ENCODE data around the gene RRN3.
"Not testable (repeated sequence)": the region's sequence is repeated elsewhere in the genome, so short reads cannot be mapped to it uniquely, and the experiment has no call there.

Gene RRN3

DNA sequence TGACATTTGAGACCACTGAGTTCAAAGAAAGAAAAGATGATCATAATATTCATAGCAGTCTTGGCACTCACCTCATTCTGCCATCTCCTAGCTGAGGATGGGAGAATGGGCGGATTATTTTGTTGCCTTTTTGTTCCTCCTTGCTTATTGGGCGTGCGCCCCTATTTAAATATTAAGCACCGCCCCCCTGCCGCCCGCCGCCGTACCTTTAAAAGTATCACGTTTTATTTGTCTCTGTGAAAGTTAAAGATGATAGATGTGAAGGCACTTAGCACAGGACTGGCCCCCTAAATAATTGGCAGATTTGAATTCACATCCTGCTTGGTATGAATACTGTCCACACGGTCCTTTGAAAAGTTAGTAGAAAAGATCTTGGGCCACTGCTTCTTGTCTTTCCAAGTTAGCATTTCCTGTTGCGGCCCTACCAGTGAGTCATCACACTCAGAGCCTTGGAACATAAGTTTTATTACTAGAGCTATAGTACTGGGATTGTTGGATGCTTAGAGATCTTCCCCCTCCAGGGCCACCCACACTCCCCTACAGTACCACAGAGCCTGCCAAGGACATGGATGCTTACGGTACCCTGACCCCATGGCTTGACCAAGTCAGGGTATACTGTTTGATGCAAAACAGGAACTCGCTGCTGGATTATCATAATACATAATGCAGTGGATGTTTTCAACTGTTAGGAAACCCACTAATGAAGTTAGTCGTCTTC is 68.7 kb downstream of the RRN3 start:
- not testable (repeated sequence) for DNase-seq

DNA sequence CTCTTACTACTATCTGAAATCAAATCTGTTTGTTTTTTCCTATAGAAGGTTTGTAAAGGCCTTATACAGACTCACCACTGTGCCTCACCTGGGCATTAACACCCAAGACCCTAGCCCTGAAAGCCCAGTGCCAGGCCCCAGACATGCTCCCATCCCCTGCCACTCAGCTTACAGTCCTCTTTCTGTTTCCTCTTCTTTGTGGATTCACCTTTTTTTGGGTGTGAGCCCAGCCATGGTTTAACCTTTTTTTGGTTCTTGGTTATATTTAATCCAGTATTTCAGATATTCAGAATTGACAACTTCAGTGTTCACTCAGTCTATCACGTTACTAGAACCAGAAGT is 69.2 kb downstream of the RRN3 start:
- DNase-seq: not testable (repeated sequence)

DNA sequence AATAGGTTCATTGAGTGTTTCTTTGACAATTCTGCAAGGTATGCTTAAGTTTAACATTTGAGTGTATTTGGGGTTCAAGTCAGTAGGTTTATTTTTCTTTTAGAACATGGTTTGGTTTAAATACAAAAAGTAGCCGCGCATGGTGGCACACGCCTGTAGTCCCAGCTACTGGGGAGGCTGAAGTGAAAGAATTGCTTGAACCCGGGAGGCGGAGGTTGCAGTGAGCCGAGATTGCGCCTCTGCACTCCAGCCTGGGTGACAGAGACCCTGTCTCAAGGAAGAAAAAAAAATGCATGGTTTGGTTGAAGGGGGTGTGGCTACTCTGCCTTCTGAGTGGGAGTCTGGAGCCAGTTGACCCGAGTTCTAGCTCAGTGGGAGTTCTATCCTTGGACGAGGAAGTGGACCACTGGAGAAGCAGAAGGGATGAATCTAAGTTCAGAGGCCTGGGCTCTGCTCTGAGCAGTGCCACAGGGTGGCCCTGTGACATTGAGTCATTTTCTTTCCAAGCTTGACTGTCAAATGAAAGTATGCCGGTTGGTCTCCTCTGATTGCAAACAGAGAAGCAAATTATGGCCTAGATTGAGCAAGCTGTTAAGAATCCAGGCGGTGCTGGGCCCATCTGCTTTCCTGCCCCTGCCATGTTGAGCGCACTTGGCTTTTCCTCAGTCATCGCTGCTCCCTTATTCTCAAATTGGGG is 70.5 kb downstream of the RRN3 start:
- DNase-seq: not testable (repeated sequence)

DNA sequence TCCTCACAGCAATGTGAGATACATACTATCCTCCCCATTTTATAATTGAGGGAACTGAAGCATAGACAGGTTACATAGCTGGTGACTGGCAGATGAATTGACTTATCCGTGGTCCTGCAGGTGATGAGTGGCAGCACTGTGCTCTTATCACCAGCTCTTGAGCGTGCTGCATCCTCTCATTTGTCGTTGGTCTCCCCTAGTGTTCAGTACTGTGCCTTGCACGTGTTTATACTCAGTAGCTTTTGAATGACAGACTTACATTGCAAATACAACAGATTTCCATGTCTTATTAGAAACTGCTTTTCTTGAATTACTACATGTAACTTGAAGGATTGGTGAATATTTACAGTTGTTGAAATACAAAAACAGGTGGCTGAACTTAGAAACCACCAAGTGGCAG is 71.9 kb downstream of the RRN3 start:
- DNase-seq: peak; percentile 58

DNA sequence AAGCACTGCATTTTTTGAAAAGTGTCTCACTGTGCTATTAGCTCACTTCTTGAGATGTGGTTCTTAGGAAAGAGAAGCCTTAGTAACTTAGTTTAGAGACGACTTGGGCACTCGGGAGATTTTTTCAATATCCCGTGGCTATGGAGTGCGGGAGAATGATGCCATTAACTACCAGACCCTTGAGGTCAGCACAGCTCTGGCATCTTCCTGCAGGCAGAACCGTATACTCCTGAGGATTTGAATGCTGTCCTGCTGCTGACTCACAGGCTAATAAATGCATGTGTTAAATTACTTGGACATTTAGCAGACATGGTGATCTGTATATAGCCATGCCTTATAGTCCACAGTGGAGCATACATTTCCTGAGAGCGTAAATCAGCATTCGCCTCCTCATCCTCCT is 72.6 kb downstream of the RRN3 start:
- DNase-seq: not testable (repeated sequence)

DNA sequence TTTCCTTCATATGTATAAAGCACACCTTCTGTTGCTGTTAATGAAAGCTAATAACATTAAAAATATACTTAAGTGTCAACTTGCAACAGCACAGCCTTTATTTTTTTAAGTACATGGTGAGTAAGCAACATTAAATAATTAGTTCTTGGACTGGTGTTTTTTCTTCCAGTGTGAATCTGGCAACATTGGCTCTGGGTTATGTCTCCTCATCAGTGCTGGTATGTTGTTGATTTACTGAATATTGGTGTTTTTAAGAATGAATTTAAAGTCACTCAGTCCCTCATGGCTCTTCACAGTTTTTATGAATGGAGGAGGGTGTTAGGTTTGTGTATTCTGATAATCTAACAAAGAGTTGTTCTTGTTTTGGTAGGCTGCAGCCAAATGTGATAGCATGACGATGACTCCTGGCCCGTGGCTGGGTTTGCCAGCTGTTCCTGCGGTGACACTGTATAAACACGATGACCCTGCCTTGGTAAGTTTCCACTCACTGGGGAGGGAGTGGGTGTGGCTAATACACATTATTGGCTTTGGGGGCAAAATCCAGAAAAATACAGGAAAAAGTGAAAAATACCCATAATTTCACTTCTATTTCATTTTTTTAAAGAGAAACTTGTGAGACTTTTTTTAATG is 77.0 kb downstream of the RRN3 start:
- not testable (repeated sequence) for DNase-seq

DNA sequence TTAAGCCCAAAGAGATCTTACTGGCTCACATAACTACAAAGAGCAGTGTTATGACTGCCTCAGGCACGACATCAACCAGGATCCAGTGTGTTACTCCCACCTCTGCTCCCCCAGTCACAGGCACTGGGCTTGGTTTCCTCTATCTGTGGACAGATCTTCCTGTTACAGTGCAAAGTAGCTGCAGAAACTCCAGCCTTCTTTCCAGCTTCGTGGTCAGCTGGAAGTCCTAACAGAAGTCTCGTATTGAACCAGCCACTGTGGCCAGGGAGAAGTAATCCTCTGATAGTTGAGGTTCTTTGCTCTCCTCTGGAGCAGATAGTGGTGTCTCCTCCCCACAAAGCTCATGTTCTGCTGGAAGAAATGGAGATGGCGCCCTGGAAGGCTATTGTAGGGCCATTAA is 77.7 kb downstream of the RRN3 start:
- not testable (repeated sequence) for DNase-seq

DNA sequence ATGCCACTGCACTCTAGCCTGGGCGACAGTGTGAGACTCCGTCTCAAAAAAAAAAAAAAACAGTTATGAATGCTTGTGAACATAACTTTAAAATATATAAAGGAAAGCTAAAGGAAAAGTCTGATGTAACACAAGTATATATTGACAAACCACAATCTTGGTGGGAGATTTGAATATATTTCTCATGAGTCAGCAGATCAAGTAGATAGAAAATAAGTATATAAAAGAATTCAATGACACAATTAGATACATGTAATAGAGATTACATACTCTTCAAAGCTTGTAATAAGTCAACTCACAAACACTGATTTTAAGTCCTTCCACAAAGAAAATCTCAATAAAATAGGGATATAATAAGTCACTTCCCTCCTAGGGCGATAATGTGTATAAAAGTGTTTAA is 78.4 kb downstream of the RRN3 start:
- not testable (repeated sequence) for DNase-seq

DNA sequence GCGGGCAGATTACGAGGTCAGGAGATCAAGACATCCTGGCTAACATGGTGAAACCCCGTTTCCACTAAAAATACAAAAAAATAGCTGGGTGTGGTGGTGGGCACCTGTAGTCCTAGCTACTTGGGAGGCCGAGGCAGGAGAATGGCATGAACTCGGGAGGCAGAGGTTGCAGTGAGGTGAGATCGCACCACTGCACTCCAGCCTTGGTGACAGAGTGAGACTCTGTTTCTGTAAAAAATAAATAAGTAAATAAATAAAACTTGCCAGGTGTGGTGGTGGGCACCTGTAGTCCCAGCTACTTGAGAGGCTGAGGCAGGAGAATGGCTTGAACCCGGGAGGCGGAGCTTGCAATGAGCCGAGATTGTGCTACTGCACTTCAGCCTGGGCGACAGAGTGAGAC is 81.1 kb downstream of the RRN3 start:
- DNase-seq: not testable (repeated sequence)

Measured in activated CD4-positive, alpha-beta T cell treated with anti-CD3 and anti-CD28 coated beads, Interleukin-2, amount 50 U/mL, for 1 hour (primary cell).